ENCODE results near the gene PLEKHA8.

GRCh38 chr7:30162622-30163124, 134.5 kb downstream of the PLEKHA8 start:
- TF ChIP-seq EZH2phosphoT487 (IDR thresholded peaks at IDR 0.05), result no peak
- no peak for TF ChIP-seq CTCF (IDR thresholded peaks at IDR 0.05)
- no peak for TF ChIP-seq EZH2 (IDR thresholded peaks at IDR 0.05)
